ENCODE data around the gene PRRC2C. TPM values are rescaled to one million over a fixed set of nuclear protein-coding genes. Genes with fewer than 3 reads are reported as not detected.

Gene PRRC2C
- polyA plus RNA-seq, 2 of the 4 experiments (the other 2 are of a cell fraction), result 50.3 to 96.3 TPM

- Histone ChIP-seq H3K4me1 (no peaks in the 10 kb centered on the region), H3K27ac (no peak overlapping the region), H3K9me3 (no peaks in the 10 kb centered on the region), H3K4me2 (no peak overlapping the region), H3K4me3 (no peak overlapping the region)
- DNase-seq (ENCODE audit: low read depth in 1 of 2, low spot score in 1 of 2) (no peak), FAIRE-seq (no peak), ATAC-seq (no peak)
- ChIA-PET POLR2A (no interaction called here), CTCF (interaction anchor here (1.1 to 4.3 kb wide), 2 partner anchors 9 to 80 kb away, joined by 4 to 24 read pairs; no protein-coding TSS in a partner anchor)
- WGBS (ENCODE audit: missing lambda C conversion rate), result 50% methylated on average over 11 of the region's 11 CpGs
- no peak for TF ChIP-seq RAD21 (conservative IDR thresholded peaks at IDR 0.05 in 1 of 2, IDR thresholded peaks at IDR 0.05 in 1 of 2)
- peak; percentile 72 for TF ChIP-seq REST (IDR thresholded peaks at IDR 0.05)
Measured at GRCh38 chr1:171636141-171636540, 150.8 kb downstream of the PRRC2C start.

- H3K4me1 ChIP-seq, result no peaks in the 10 kb centered on the region
- H3K4me3 ChIP-seq, result no peak overlapping the region
- TF ChIP-seq ZNF302 (CRISPR knock-in tag; IDR thresholded peaks at IDR 0.05) (no peak), GATA3 (IDR thresholded peaks at IDR 0.05; ENCODE audit: borderline replicate concordance) (no peak), EP300 (IDR thresholded peaks at IDR 0.05) (no peak), REST (IDR thresholded peaks at IDR 0.05) (no peak), ZFP36 (IDR thresholded peaks at IDR 0.05; ENCODE audit: borderline replicate concordance, partially characterized antibody) (no peak), FOSB (CRISPR knock-in tag; IDR thresholded peaks at IDR 0.05) (no peak), NR3C1 (IDR thresholded peaks at IDR 0.05) (no peak), RCOR1 (IDR thresholded peaks at IDR 0.05; ENCODE audit: low read depth, low read length) (no peak), HES2 (IDR thresholded peaks at IDR 0.05) (no peak), FOSL2 (IDR thresholded peaks at IDR 0.05) (no peak), FOSL2 (CRISPR knock-in tag; IDR thresholded peaks at IDR 0.05) (no peak), PHF8 (IDR thresholded peaks at IDR 0.05; ENCODE audit: borderline replicate concordance, low read depth) (no peak), BHLHE40 (IDR thresholded peaks at IDR 0.05; ENCODE audit: low read depth, low read length) (no peak), HOXB13 (CRISPR knock-in tag; IDR thresholded peaks at IDR 0.05; ENCODE audit: low read depth) (no peak), MYC (IDR thresholded peaks at IDR 0.05; ENCODE audit: borderline replicate concordance, low read length) (no peak), ZC3H11A (IDR thresholded peaks at IDR 0.05) (no peak), PBX3 (IDR thresholded peaks at IDR 0.05) (no peak), TP53 (CRISPR knock-in tag; IDR thresholded peaks at IDR 0.05) (no peak)
- no peaks in the 10 kb centered on the region for H3K9me3 ChIP-seq
- CTCF ChIA-PET, result interaction anchor here (0.7 kb wide), 1 partner anchor 109 kb away, joined by 3 read pairs; no protein-coding TSS in a partner anchor
- POLR2A ChIA-PET, result no interaction called here
- DNase-seq (ENCODE audit: low read depth in 1 of 2, low spot score in 1 of 2) (no peak), ATAC-seq (peak; percentile 25 to 48; a peak in 2 of 6 replicates), FAIRE-seq (no peak)
- H3K27ac ChIP-seq, result no peak overlapping the region
- 22% methylated on average over 4 of the region's 4 CpGs for WGBS (ENCODE audit: missing lambda C conversion rate)
- H3K4me2 ChIP-seq, result no peak overlapping the region
Measured at GRCh38 chr1:171637928-171638576, 152.7 kb downstream of the PRRC2C start.

All from A549 (cell line).